Measurements from ENCODE around the gene PGK2. TPM values are rescaled to one million over a fixed set of nuclear protein-coding genes. Genes with fewer than 3 reads are reported as not detected.

The PGK2 gene
- total and polyA plus RNA-seq, 2 of the 8 experiments (the other 6 are each of a cell fraction or from before 2014, with no cell fraction given): not detected

- Histone ChIP-seq H2BK20ac (ENCODE audit: low read length) (no peak overlapping the region), H3K4me1 (replicated peaks in 1 of 4; ENCODE audit: control insufficient read depth in 3 of 4, insufficient read depth in 4 of 4, low read length in 3 of 4) (no peaks in the 10 kb centered on the region), H2AFZ (ENCODE audit: low read length) (no peak overlapping the region), H4K20me1 (replicated peaks in 1 of 2; ENCODE audit: control insufficient read depth in 1 of 2, insufficient read depth in 2 of 2, low read length in 2 of 2) (no peaks in the 10 kb centered on the region), H3K9me3 (ENCODE audit: insufficient read depth in 2 of 2, low read depth in 1 of 2, low read length in 1 of 2) (no peaks in the 10 kb centered on the region), H2BK5ac (ENCODE audit: low read depth, low read length) (no peak overlapping the region), H3K4ac (replicated peaks; ENCODE audit: insufficient read length, low read depth, low read length) (no peak overlapping the region), H2AK5ac (ENCODE audit: low read depth, low read length) (no peak overlapping the region), H3K27me3 (replicated peaks in 1 of 4; ENCODE audit: control insufficient read depth in 3 of 4, extremely low read depth in 1 of 4, insufficient read depth in 3 of 4, low read length in 3 of 4) (peaks cover 0 to 1% (median 0%) of the 10 kb centered on the region in 4 experiments; a peak in 1 of 7 replicates), H3K4me2 (ENCODE audit: insufficient read depth in 1 of 2, low read depth in 2 of 2, low read length in 2 of 2) (no peak overlapping the region), H3K9ac (replicated peaks in 1 of 4; ENCODE audit: extremely low read depth in 1 of 4, low read depth in 3 of 4, low read length in 3 of 4) (no peak overlapping the region), H3K23ac (ENCODE audit: insufficient read length) (no peak overlapping the region), H2BK15ac (ENCODE audit: low read length) (no peak overlapping the region), H3K79me2 (ENCODE audit: control insufficient read depth in 1 of 2, insufficient read depth in 2 of 2, low read length in 2 of 2) (no peaks in the 10 kb centered on the region), H4K91ac (replicated peaks; ENCODE audit: insufficient read length, low read length) (no peak overlapping the region), H3K56ac (replicated peaks; ENCODE audit: insufficient read length, low read depth, low read length) (no peak overlapping the region), H3K4me3 (ENCODE audit: extremely low read depth in 1 of 4, insufficient read depth in 2 of 4, low read depth in 3 of 4, low read length in 4 of 4) (no peak overlapping the region), H3K18ac (ENCODE audit: extremely low read depth, low read length) (no peak overlapping the region), H3K14ac (ENCODE audit: insufficient read length) (no peak overlapping the region), H4K5ac (ENCODE audit: insufficient read length, low read depth, low read length) (no peak overlapping the region), H3K36me3 (ENCODE audit: control insufficient read depth in 2 of 4, insufficient read depth in 4 of 4, low read length in 3 of 4) (no peaks in the 10 kb centered on the region), H2BK120ac (replicated peaks; ENCODE audit: low read depth, low read length) (no peak overlapping the region), H3K27ac (ENCODE audit: low read depth, low read length) (no peak overlapping the region), H3K79me1 (ENCODE audit: low read depth, low read length) (no peaks in the 10 kb centered on the region), H4K8ac (ENCODE audit: extremely low read depth, insufficient read depth, low read length) (no peak overlapping the region), H2BK12ac (ENCODE audit: low read depth, low read length) (no peak overlapping the region), H3K23me2 (ENCODE audit: low read depth, low read length) (no peaks in the 10 kb centered on the region; the same call in 1 of the 2 replicates)
- FAIRE-seq (no peak), DNase-seq (ENCODE audit: low read depth in 1 of 2, low spot score in 2 of 2) (no peak)
- CTCF ChIA-PET (ENCODE audit: partially characterized antibody): no interaction called here
- 86% methylated on average over 4 of the region's 4 CpGs; no CpG with 5 or more reads in 1 of the 2 experiments for WGBS, 2 experiments (ENCODE audit: extremely low coverage in 1 of 2, insufficient coverage in 1 of 2, insufficient read length in 1 of 2, insufficient replicate concordance in 2 of 2, low coverage in 1 of 2, low lambda C conversion rate in 2 of 2, missing lambda C conversion rate in 1 of 2)
- no peak for TF ChIP-seq CEBPB (IDR thresholded peaks at IDR 0.05; ENCODE audit: low read depth, low read length)
- no peak for TF ChIP-seq PHF8 (conservative IDR thresholded peaks at IDR 0.05; ENCODE audit: low read depth, low read length)
- TF ChIP-seq GTF2F1 (IDR thresholded peaks at IDR 0.05; ENCODE audit: borderline replicate concordance, low read depth, low read length): no peak
- no peak for TF ChIP-seq FOSL1 (IDR thresholded peaks at IDR 0.05; ENCODE audit: insufficient read depth, low read depth, low read length)
- TF ChIP-seq, protein P1, sequence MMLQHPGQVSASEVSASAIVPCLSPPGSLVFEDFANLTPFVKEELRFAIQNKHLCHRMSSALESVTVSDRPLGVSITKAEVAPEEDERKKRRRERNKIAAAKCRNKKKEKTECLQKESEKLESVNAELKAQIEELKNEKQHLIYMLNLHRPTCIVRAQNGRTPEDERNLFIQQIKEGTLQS (IDR thresholded peaks at IDR 0.05; ENCODE audit: insufficient read depth, low read depth, low read length): no peak
- TF ChIP-seq MAFK (IDR thresholded peaks at IDR 0.05; ENCODE audit: low read depth, low read length): no peak
- no peak for TF ChIP-seq TAF7 (optimal IDR thresholded peaks at IDR 0.05; ENCODE audit: borderline replicate concordance, low read depth, low read length)
- TF ChIP-seq SAP30 (IDR thresholded peaks at IDR 0.05; ENCODE audit: insufficient read depth, insufficient replicate concordance, low read length): no peak
- TF ChIP-seq SP1 (IDR thresholded peaks at IDR 0.05; ENCODE audit: low read depth, low read length): no peak
- no peak for TF ChIP-seq SIRT6 (IDR thresholded peaks at IDR 0.05; ENCODE audit: low read length)
- TF ChIP-seq SUZ12 (IDR thresholded peaks at IDR 0.05; ENCODE audit: low read length): no peak
- no peak for TF ChIP-seq CBX8 (IDR thresholded peaks at IDR 0.05; ENCODE audit: borderline replicate concordance, low read depth, low read length)
- TF ChIP-seq TBP (IDR thresholded peaks at IDR 0.05; ENCODE audit: low read depth, low read length): no peak
- TF ChIP-seq ZNF274 (IDR thresholded peaks at IDR 0.05; ENCODE audit: borderline replicate concordance, extremely low read depth, low read length): no peak
- no peak for TF ChIP-seq SP2 (IDR thresholded peaks at IDR 0.05; ENCODE audit: low read length)
- POLR2A ChIA-PET (ENCODE audit: partially characterized antibody): no interaction called here
These were observed 51.0 kb downstream of the PGK2 start for GRCh38 chr6:49736017-49736508.

All from H1 (cell line).